HepG2 (cell line): ENCODE results near the gene GNL3. TPM values are rescaled to one million over a fixed set of nuclear protein-coding genes. Genes with fewer than 3 reads are reported as not detected.

Experiments
- CBX2 ChIP-seq, 2 experiments: fragments of 200-600 bp in 1 of 2; sonication (generic); formaldehyde crosslinking in 1 of 2; IDR thresholded peaks; 2 replicates each; pipeline versions ENCODE4 v1.7.0 to v1.8.1; 2018 to 2022; ENCODE audit warnings: low read depth in 2 of 2, low read length in 1 of 2, mild to moderate bottlenecking in 1 of 2, missing genetic modification reagents in 1 of 2
- CEBPB ChIP-seq: IDR thresholded peaks from 2 replicates; pipeline ENCODE4 v1.6.1; 2011; ENCODE audit warnings: low read depth, low read length, improper control_type of control experiment, borderline replicate concordance
- DZIP1 ChIP-seq: sonication (generic); formaldehyde crosslinking; IDR thresholded peaks from 2 replicates; pipeline ENCODE4 v1.5.0; 2020; ENCODE audit warnings: mild to moderate bottlenecking, missing genetic modification reagents
- FOXO1 ChIP-seq: sonication (generic); formaldehyde crosslinking; IDR thresholded peaks from 2 replicates; pipeline ENCODE4 v1.4.0; 2020; ENCODE audit warnings: missing genetic modification reagents
- TCF7 ChIP-seq: sonication (generic); IDR thresholded peaks from 2 replicates; pipeline ENCODE4 v1.6.1; 2016; ENCODE audit warnings: antibody characterized with exemption, low read depth
- XRCC5 ChIP-seq: fragments of 200-400 bp; formaldehyde crosslinking; optimal IDR thresholded peaks from 2 replicates; pipeline ENCODE3; 2017; ENCODE audit warnings: mild to moderate bottlenecking, low read length
- ZNF205 ChIP-seq: IDR thresholded peaks from 2 replicates; pipeline ENCODE4 v1.6.1; 2018; ENCODE audit warnings: missing biosample characterization, missing genetic modification reagents
- ZNF263 ChIP-seq: sonication (generic); formaldehyde crosslinking; IDR thresholded peaks from 2 replicates; pipeline ENCODE4 v1.4.0; 2020; ENCODE audit warnings: missing genetic modification reagents
- ZNF432 ChIP-seq: sonication (generic); formaldehyde crosslinking; IDR thresholded peaks from 2 replicates; pipeline ENCODE4 v1.5.0; 2020; ENCODE audit warnings: missing genetic modification reagents, mild to moderate bottlenecking, borderline replicate concordance
- ZNF746 ChIP-seq: sonication (generic); formaldehyde crosslinking; IDR thresholded peaks from 2 replicates; pipeline ENCODE4 v1.8.0; 2022; ENCODE audit warnings: mild to moderate bottlenecking, missing genetic modification reagents
- polyA plus RNA-seq, 8 experiments: library from polyadenylated mRNA; depleted of rRNA in 3 of 8; stranded (reverse) in 7 of 8; unstranded in 1 of 8; fragments of >200 nt; fragmentation: Illumina TruSeq in 4 of 8; extraction: Trizol in 4 of 8; gene quantifications; 2 replicates each; pipeline versions ENCODE4 v1.2.1 to v1.2.3, GENCODE V29; 2011 to 2016; ENCODE audit warnings: low read depth in 4 of 8, missing spikeins in 1 of 8, mixed read lengths in 1 of 8; ENCODE audit not compliant: insufficient read depth in 1 of 8
- total RNA-seq, 5 experiments: library from RNA; depleted of rRNA; stranded (reverse); fragments of >200 nt; fragmentation: Illumina TruSeq; extraction: Trizol; gene quantifications; 2 replicates each; pipeline ENCODE4 v1.2.3, GENCODE V29; 2016; ENCODE audit warnings: low read depth in 1 of 5
- TF ChIP-seq, protein P1 (sequence below): conservative IDR thresholded peaks from 2 replicates; pipeline ENCODE4 v1.6.1; 2018; ENCODE audit warnings: missing genetic modification reagents

GNL3 gene
- total and polyA plus RNA-seq, 2 of the 13 experiments (the other 11 are each of a cell fraction or from before 2014, with no cell fraction given) = 129 to 257 TPM

- TF ChIP-seq TCF7 = no peak
- TF ChIP-seq FOXO1 (CRISPR knock-in tag) = no peak
- no peak for TF ChIP-seq CEBPB
- no peak for TF ChIP-seq ZNF205
- no peak for TF ChIP-seq DZIP1 (CRISPR knock-in tag)
- no peak for TF ChIP-seq ZNF746 (CRISPR knock-in tag)
- no peak for TF ChIP-seq ZNF263 (CRISPR knock-in tag)
- TF ChIP-seq, protein P1, sequence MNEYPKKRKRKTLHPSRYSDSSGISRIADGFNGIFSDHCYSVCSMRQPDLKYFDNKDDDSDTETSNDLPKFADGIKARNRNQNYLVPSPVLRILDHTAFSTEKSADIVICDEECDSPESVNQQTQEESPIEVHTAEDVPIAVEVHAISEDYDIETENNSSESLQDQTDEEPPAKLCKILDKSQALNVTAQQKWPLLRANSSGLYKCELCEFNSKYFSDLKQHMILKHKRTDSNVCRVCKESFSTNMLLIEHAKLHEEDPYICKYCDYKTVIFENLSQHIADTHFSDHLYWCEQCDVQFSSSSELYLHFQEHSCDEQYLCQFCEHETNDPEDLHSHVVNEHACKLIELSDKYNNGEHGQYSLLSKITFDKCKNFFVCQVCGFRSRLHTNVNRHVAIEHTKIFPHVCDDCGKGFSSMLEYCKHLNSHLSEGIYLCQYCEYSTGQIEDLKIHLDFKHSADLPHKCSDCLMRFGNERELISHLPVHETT (CRISPR knock-in tag) = no peak
- TF ChIP-seq ZNF432 = no peak
- TF ChIP-seq CBX2 (IDR thresholded peaks at IDR 0.05; ENCODE audit: low read depth, low read length) = no peak
- no peak for TF ChIP-seq CBX2 (CRISPR knock-in tag; IDR thresholded peaks at IDR 0.05; ENCODE audit: low read depth)
- TF ChIP-seq XRCC5 = no peak
Measured at GRCh38 chr3:52660046-52660445, 25.8 kb upstream of the GNL3 start (continued).
